ENCODE results near the gene NOL7. TPM values are rescaled to one million over a fixed set of nuclear protein-coding genes. Genes with fewer than 3 reads are reported as not detected.

NOL7 gene
- total RNA-seq, 1 experiment from 2014 or later: 44.5 TPM

GRCh38 chr6:13590574-13591153, 24.5 kb upstream of the NOL7 start:
- Mint-ChIP-seq H3K4me1 (ENCODE audit: low read depth, unreplicated experiment) (no peaks in the 10 kb centered on the region), H3K27ac (ENCODE audit: unreplicated experiment) (no peak overlapping the region), H3K9me3 (ENCODE audit: low read depth, unreplicated experiment) (no peaks in the 10 kb centered on the region), H3K36me3 (ENCODE audit: insufficient read depth, unreplicated experiment) (peaks cover 4% of the 10 kb centered on the region), H3K4me3 (ENCODE audit: low read depth, unreplicated experiment) (no peak overlapping the region), H3K27me3 (ENCODE audit: unreplicated experiment) (no peaks in the 10 kb centered on the region)
- no peak for TF ChIP-seq CTCF (IDR thresholded peaks at IDR 0.05; ENCODE audit: unreplicated experiment)
- CTCF ChIA-PET: no interaction called here
- BruUV-seq (replicated peaks): no TSS peak
- intact Hi-C loops (cut with micrococcal nuclease; ENCODE audit: unreplicated experiment): no loop called here
- no peak for DNase-seq

GRCh38 chr6:13591205-13591921, 23.8 kb upstream of the NOL7 start:
- Mint-ChIP-seq H3K36me3 (ENCODE audit: insufficient read depth, unreplicated experiment) (peaks cover 4% of the 10 kb centered on the region), H3K27me3 (ENCODE audit: unreplicated experiment) (no peaks in the 10 kb centered on the region), H3K4me3 (ENCODE audit: low read depth, unreplicated experiment) (no peak overlapping the region), H3K27ac (ENCODE audit: unreplicated experiment) (no peak overlapping the region), H3K4me1 (ENCODE audit: low read depth, unreplicated experiment) (no peaks in the 10 kb centered on the region), H3K9me3 (ENCODE audit: low read depth, unreplicated experiment) (no peaks in the 10 kb centered on the region)
- intact Hi-C loops (cut with micrococcal nuclease; ENCODE audit: unreplicated experiment): no loop called here
- BruUV-seq (replicated peaks): no TSS peak
- CTCF ChIA-PET: no interaction called here
- no peak for TF ChIP-seq CTCF (IDR thresholded peaks at IDR 0.05; ENCODE audit: unreplicated experiment)
- DNase-seq: no peak

- Mint-ChIP-seq H3K27ac (ENCODE audit: unreplicated experiment) (no peak overlapping the region), H3K27me3 (ENCODE audit: unreplicated experiment) (no peaks in the 10 kb centered on the region), H3K4me1 (ENCODE audit: low read depth, unreplicated experiment) (no peaks in the 10 kb centered on the region), H3K9me3 (ENCODE audit: low read depth, unreplicated experiment) (no peaks in the 10 kb centered on the region), H3K4me3 (ENCODE audit: low read depth, unreplicated experiment) (no peak overlapping the region), H3K36me3 (ENCODE audit: insufficient read depth, unreplicated experiment) (peaks cover 6% of the 10 kb centered on the region)
- BruUV-seq (replicated peaks): no TSS peak
- TF ChIP-seq CTCF (IDR thresholded peaks at IDR 0.05; ENCODE audit: unreplicated experiment): no peak
- intact Hi-C loops (cut with micrococcal nuclease; ENCODE audit: unreplicated experiment): no loop called here
- DNase-seq: no peak
- CTCF ChIA-PET: no interaction called here
Observed at GRCh38 chr6:13593103-13593502, 22.0 kb upstream of the NOL7 start.

GRCh38 chr6:13593720-13594119, 21.4 kb upstream of the NOL7 start:
- CTCF ChIA-PET: no interaction called here
- no peaks in the 10 kb centered on the region for H3K9me3 Mint-ChIP-seq (ENCODE audit: low read depth, unreplicated experiment)
- H3K27me3 Mint-ChIP-seq (ENCODE audit: unreplicated experiment): no peaks in the 10 kb centered on the region
- no peak overlapping the region for H3K4me3 Mint-ChIP-seq (ENCODE audit: low read depth, unreplicated experiment)
- H3K4me1 Mint-ChIP-seq (ENCODE audit: low read depth, unreplicated experiment): no peaks in the 10 kb centered on the region
- BruUV-seq (replicated peaks): no TSS peak
- no peak overlapping the region for H3K27ac Mint-ChIP-seq (ENCODE audit: unreplicated experiment)
- H3K36me3 Mint-ChIP-seq (ENCODE audit: insufficient read depth, unreplicated experiment): peaks cover 6% of the 10 kb centered on the region
- no peak for DNase-seq
- intact Hi-C loops (cut with micrococcal nuclease; ENCODE audit: unreplicated experiment): no loop called here
- TF ChIP-seq CTCF (IDR thresholded peaks at IDR 0.05; ENCODE audit: unreplicated experiment): no peak
